OCI-LY7 (cell line): ENCODE results near the gene MT1A.
A peak's percentile ranks its signal among the peaks of the same experiment; 100 is the strongest.

ENCODE experiments used
- CTCF ChIP-seq: fragments of 200-600 bp; sonication (generic); conservative IDR thresholded peaks from 2 replicates; pipeline ENCODE4 v1.5.1; 2014; ENCODE audit warnings: mild to moderate bottlenecking, antibody characterized with exemption, low read length, moderate library complexity, mixed read lengths
- EZH2phosphoT487 ChIP-seq: fragments of 200-600 bp; sonication (generic); IDR thresholded peaks from 2 replicates; pipeline ENCODE4 v1.6.1; 2018; ENCODE audit warnings: low read depth, borderline replicate concordance, mild to moderate bottlenecking, mixed run types, antibody characterized with exemption, low read length, moderate library complexity, mixed read lengths

- TF ChIP-seq CTCF (peak; percentile 52; the same call in 1 of the 2 replicates), EZH2phosphoT487 (no peak)
Observed at GRCh38 chr16:56673921-56674320, 35.5 kb downstream of the MT1A start.
